Esophagus (tissue), 2 donors: ENCODE results near the gene NTSR2. TPM values are rescaled to one million over a fixed set of nuclear protein-coding genes. Genes with fewer than 3 reads are reported as not detected.

Source experiments
- H3K27ac ChIP-seq, 2 donors: one replicate each; pipeline ENCODE4 v1.5.1; 2013; ENCODE audit warnings: low read depth in 2 of 2, mild to moderate bottlenecking in 2 of 2, inconsistent platforms in 1 of 2, low read length in 1 of 2, moderate library complexity in 1 of 2
- H3K27me3 ChIP-seq, 2 donors: one replicate each; pipeline ENCODE4 v1.6.1; 2013; ENCODE audit warnings: low read length in 2 of 2, control low read depth in 1 of 2, mild to moderate bottlenecking in 1 of 2; ENCODE audit not compliant: insufficient read depth in 2 of 2, control insufficient read depth in 1 of 2
- H3K36me3 ChIP-seq, 2 donors: one replicate each; pipeline ENCODE4 v1.6.1; 2013; ENCODE audit warnings: low read length in 1 of 2; ENCODE audit not compliant: control insufficient read depth in 2 of 2, insufficient read depth in 2 of 2
- H3K4me1 ChIP-seq, 2 donors: one replicate each; pipeline ENCODE4 v1.6.1; 2013; ENCODE audit warnings: low read length in 1 of 2; ENCODE audit not compliant: control insufficient read depth in 2 of 2, insufficient read depth in 2 of 2
- H3K4me3 ChIP-seq, 2 donors: one replicate each; pipeline ENCODE4 v1.5.1; 2013; ENCODE audit warnings: low read length in 2 of 2, mild to moderate bottlenecking in 2 of 2, low read depth in 1 of 2, moderate library complexity in 1 of 2
- H3K9me3 ChIP-seq, 2 donors: one replicate each; pipeline ENCODE4 v1.6.1; 2013; ENCODE audit warnings: mild to moderate bottlenecking in 2 of 2, low read depth in 1 of 2, low read length in 1 of 2, moderate library complexity in 1 of 2; ENCODE audit not compliant: control insufficient read depth in 2 of 2, insufficient read depth in 1 of 2
- WGBS, 2 donors: extraction: QIAGEN DNeasy Blood & Tissue Kit; methylation state at CpG; one replicate each; pipeline ENCODE4 v1.1.7; 2013; 5-methylcytosine and 5-hydroxymethylcytosine counted together
- polyA plus RNA-seq, 2 donors: library from polyadenylated mRNA; stranded (reverse); fragments of 200-250 nt; gene quantifications; one replicate each; pipeline ENCODE4 v1.2.3, GENCODE V29; 2013
- donor health status: healthy with polysubstance abuse.
- donor health status: Bipolar disorder and iron deficiency.

NTSR2 gene
- polyA plus RNA-seq, 2 donors = not detected

DNA sequence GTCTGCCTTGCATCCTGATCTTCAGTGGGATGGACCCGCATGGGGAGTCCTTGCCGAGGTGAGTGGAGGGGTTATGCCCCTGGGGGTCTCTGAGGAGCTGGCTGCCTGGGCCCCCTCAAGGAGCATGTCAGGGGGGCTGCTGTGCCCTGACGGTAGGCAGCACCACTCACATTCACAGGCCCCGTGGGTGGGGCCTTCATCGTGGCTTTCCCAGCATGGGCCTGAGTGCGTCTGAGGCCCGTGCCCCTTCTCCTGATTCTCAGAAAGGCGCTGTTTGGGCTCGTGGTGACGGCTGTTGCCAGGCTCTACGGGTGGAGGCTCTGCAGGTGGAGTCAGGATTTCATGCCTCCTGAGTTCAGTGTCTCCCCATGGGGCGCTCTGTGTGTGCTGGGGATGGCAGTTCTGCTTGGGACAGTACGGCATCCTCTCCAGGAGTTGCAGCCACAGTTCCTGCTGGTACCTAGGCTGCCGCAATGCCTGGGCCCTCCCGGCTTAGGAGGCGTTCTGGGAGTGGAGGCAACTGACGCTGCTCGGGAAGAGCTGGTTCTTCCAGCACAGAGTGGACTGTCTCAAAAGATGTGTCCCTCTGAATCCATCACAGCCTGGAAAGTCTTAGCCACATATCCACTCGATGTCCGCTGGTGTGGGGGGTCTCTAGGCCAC, 57.3 kb downstream of the NTSR2 start:
- Histone ChIP-seq H3K4me1 (no peaks in the 10 kb centered on the region), H3K27ac (no peak overlapping the region), H3K9me3 (no peaks in the 10 kb centered on the region), H3K4me3 (no peak overlapping the region), H3K36me3 (peaks cover 0 to 2% of the 10 kb centered on the region in 2 donors), H3K27me3 (no peaks in the 10 kb centered on the region)
- 88 to 90% methylated on average over 20 of the region's 20 CpGs for WGBS, 2 donors

DNA sequence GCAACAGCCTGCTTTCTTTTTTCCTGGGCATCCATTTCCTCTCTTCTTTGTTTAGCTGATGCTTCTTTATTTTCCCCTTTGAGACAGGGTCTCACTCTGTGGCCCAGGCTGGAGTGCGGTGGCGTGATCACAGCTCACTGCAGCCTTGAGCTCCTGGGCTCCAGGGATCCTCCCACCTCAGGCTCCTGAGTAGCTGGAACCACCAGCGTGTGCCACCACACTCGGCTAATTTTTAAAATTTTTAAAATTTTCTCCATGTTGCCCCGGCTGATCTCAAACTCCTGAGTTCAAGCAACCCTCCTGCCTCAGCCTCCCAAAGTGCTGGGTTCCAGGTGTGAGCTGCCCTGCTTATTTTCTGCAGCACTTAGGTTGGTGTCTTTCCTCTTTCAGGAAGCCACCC, 58.7 kb downstream of the NTSR2 start:
- 92 to 94% methylated on average over 5 of the region's 5 CpGs for WGBS, 2 donors
- no peaks in the 10 kb centered on the region for H3K9me3 ChIP-seq
- no peak overlapping the region for H3K27ac ChIP-seq
- no peak overlapping the region for H3K4me3 ChIP-seq
- H3K4me1 ChIP-seq = no peaks in the 10 kb centered on the region
- H3K36me3 ChIP-seq = peaks cover 0 to 2% of the 10 kb centered on the region in 2 donors
- no peaks in the 10 kb centered on the region for H3K27me3 ChIP-seq

DNA sequence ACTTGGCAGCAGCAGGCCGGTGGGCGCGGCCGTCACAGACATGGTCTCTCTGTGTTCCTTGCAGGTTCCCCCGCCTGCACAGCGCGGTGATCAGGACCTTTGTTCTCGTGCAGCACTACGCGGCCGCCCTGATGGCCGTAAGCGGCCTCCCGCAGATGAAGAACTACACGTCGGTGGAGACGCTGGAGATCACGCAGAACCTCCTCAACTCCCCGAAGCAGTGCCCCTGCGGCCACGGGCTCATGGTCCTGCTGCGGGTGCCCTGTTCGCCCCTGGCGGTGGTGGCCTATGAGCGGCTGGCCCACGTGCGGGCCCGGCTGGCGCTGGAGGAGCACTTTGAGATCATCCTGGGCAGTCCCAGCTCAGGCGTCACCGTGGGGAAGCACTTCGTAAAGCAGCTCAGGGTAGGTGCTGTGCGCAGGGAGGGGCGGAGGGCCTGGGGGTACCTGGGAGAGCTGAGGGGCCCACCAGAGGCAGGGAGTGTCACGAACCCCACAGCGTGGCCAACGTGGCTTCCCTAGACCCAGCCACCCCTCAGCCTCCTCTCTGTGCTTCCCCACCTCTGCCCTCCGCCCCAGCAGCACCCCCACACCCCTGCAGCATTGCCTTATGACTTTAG, 59.3 kb downstream of the NTSR2 start:
- H3K27me3 ChIP-seq = no peaks in the 10 kb centered on the region
- 93 to 96% methylated on average over 38 of the region's 38 CpGs for WGBS, 2 donors

More for the DNA sequence above, 59.3 kb downstream of the NTSR2 start:
- no peak overlapping the region for H3K27ac ChIP-seq
- H3K36me3 ChIP-seq = peaks cover 0 to 2% of the 10 kb centered on the region in 2 donors
- no peak overlapping the region for H3K4me3 ChIP-seq
- no peaks in the 10 kb centered on the region for H3K4me1 ChIP-seq
- no peaks in the 10 kb centered on the region for H3K9me3 ChIP-seq

Other genes starting within 250 kb of the NTSR2 start
- gene E2F6, start 204.0 kb downstream of the NTSR2 start, polyA plus RNA-seq = 1 to 10 TPM; 4.2 to 4.9 TPM
- gene GREB1, start 136.2 kb downstream of the NTSR2 start, polyA plus RNA-seq = under 1 TPM; 0.15 to 0.16 TPM
- 10 to 100 TPM; 25.5 to 65.4 TPM for gene LPIN1, start 76.4 kb upstream of the NTSR2 start, polyA plus RNA-seq